ENCODE results near the gene MAMDC2. TPM values are rescaled to one million over a fixed set of nuclear protein-coding genes. Genes with fewer than 3 reads are reported as not detected.

MAMDC2 gene
- total and polyA plus RNA-seq, 7 donors, result 0.91 to 11.9 (median 2.2) TPM

DNA sequence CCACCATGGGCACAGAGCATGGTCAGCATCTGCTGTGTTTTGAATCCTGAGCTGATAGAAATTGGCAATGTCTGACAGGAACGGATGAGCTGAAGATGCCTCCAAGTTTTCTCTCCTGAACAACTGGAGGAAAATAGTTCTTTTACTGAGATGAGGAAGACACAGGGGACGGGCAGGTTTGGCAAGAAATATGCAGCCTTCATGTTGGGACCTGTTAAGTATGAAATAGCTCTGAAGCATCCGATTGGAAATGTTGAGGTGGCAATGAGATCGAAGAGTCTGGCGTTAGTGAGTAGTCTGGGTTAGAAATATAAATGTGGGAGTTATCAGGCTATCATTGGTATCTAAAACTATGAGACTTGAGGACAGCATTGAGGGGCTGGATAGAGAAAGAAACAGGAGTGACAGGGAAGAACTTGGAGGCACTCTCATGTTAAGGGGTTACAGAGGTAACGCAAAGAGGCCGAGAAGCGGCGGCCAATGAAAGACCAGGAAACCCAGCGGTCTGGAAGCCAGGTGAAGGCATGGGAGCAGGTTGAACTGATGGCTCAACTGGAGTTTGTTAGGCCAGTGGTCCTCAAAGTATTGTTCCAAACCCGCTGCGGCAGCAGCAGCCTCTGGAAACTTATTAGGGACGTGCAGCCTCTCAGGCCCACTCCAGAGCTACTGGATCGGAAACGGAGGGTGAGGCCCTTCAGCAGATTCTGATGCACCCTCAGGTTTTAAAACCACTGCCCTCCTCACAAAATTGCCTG lies 1.0 kb upstream of the MAMDC2 start:
- Histone ChIP-seq H3K36me3 (ENCODE audit: insufficient read depth in 1 of 2, low read depth in 1 of 2) (no peaks in the 10 kb centered on the region), H3K4me1 (peaks cover 4% of the 10 kb centered on the region), H3K27me3 (ENCODE audit: insufficient read depth in 3 of 3, low read length in 2 of 3) (peaks cover 0 to 1% (median 0%) of the 10 kb centered on the region in 3 donors), H3K4me3 (no peak overlapping the region), H3K9me3 (no peaks in the 10 kb centered on the region), H3K27ac (peak overlapping the region; percentile 5)
- DNase-seq, result no peak
- TF ChIP-seq, protein P1, sequence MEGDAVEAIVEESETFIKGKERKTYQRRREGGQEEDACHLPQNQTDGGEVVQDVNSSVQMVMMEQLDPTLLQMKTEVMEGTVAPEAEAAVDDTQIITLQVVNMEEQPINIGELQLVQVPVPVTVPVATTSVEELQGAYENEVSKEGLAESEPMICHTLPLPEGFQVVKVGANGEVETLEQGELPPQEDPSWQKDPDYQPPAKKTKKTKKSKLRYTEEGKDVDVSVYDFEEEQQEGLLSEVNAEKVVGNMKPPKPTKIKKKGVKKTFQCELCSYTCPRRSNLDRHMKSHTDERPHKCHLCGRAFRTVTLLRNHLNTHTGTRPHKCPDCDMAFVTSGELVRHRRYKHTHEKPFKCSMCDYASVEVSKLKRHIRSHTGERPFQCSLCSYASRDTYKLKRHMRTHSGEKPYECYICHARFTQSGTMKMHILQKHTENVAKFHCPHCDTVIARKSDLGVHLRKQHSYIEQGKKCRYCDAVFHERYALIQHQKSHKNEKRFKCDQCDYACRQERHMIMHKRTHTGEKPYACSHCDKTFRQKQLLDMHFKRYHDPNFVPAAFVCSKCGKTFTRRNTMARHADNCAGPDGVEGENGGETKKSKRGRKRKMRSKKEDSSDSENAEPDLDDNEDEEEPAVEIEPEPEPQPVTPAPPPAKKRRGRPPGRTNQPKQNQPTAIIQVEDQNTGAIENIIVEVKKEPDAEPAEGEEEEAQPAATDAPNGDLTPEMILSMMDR (IDR thresholded peaks at IDR 0.05), result no peak
- 86 to 94% (median 92%) methylated on average over 15 of the region's 15 CpGs for WGBS, 3 donors
- ATAC-seq, result no peak
- intact Hi-C loops (cut with DNase I), result no loop called here

DNA sequence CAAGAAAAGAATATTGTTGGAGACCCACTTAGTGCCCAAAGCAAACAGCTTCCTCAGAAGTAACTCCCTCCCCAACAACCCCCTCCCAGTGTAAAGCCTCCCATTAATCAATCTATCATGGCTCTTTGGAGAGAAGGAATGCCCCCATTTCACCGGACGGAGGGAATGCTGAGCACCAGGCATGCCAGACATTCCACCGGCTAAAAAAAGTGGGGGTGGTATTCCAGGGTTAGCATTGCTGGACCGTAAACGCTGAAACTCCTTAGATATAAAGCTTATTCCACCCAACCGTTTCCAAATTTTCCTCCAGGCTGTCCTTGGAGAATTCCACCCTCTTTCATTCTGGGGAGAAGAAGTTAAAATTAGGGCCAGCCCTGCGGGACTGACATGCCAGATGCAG lies 363 bp upstream of the MAMDC2 start:
- TF ChIP-seq, protein P1 (IDR thresholded peaks at IDR 0.05), result no peak
- no peak for DNase-seq
- Histone ChIP-seq H3K4me3 (peak overlapping the region; percentile 74), H3K4me1 (peaks cover 4% of the 10 kb centered on the region), H3K27me3 (ENCODE audit: insufficient read depth in 3 of 3, low read length in 2 of 3) (peaks cover 0 to 1% (median 0%) of the 10 kb centered on the region in 3 donors), H3K9me3 (no peaks in the 10 kb centered on the region), H3K36me3 (ENCODE audit: insufficient read depth in 1 of 2, low read depth in 1 of 2) (no peaks in the 10 kb centered on the region), H3K27ac (peak overlapping the region; percentile 5)
- intact Hi-C loops (cut with DNase I), result no loop called here
- 3 to 6% (median 5%) methylated on average over 7 of the region's 7 CpGs for WGBS, 3 donors
- peak in 1 of 4 donors; percentile 21 for ATAC-seq

DNA sequence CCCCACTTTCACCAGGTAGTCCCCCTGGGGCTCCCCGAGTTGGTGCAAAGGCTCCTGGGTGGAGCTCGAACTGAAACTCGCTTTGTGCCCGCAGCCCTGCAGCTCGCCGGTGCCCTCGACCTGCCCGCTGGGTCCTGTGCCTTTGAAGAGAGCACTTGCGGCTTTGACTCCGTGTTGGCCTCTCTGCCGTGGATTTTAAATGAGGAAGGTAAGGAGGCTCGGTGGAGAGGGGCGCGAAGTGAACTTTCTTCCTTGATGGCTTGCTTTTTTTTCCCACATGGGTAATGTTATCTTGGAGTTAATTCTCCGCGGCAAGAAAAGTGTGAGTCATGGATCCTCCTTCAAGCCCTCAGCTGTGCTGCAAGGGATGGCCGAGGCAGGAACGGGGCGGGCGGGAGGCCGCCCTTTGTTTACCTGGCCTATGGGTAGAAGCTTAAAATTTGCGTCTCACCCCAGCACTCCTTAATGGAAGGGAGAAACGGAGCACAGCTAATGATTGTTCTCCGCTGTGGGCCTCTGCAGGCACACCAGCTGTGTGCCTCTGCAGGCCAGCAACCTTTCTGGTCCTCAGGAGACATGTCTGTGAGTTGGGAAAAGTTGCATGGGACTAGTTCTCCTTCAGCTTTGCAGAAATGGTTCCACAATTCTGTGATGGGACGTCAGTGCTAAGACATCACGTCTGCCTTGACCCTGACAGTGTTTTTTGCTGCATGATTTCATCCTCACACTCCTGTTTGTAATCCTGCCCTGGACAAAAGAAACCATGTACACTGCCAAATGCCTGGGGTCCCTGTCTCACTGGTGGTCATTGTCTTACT lies 1.1 kb downstream of the MAMDC2 start:
- 21 to 30% (median 23%) methylated on average over 26 of the region's 26 CpGs for WGBS, 3 donors
- peak; percentile 14 to 67 (median 52) for ATAC-seq
- Histone ChIP-seq H3K27me3 (ENCODE audit: insufficient read depth in 3 of 3, low read length in 2 of 3) (peaks cover 0 to 1% (median 0%) of the 10 kb centered on the region in 3 donors), H3K36me3 (ENCODE audit: insufficient read depth in 1 of 2, low read depth in 1 of 2) (no peaks in the 10 kb centered on the region), H3K4me3 (peak overlapping the region; percentile 74), H3K27ac (peak overlapping the region; percentile 54), H3K4me1 (peaks cover 15% of the 10 kb centered on the region), H3K9me3 (no peaks in the 10 kb centered on the region)
- intact Hi-C loops (cut with DNase I), result loop anchor here in 1 of 2 donors (1.0 kb wide), 1 partner anchor 120 kb away; no protein-coding TSS in a partner anchor
- TF ChIP-seq, protein P1 (IDR thresholded peaks at IDR 0.05), result no peak
- DNase-seq, result peak; percentile 36 to 63

DNA sequence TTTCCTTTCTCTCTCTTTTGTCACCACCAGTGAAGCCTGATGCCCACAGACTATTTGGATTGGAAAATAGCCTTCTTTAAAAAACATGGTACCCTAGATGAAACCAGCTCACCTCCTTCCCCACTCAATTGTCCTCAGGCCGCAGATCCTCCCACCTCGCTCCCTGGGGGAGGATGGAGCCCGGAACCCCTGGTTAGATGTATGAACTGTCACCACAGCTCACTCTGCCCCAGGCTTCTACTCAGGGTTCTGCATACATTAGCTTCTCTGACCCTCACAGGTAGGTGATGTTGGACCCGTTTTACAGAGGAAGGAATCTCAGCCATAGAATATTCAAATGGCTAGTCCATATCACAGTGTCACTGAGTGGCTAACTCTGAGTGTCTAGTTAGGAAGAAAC lies 1.8 kb downstream of the MAMDC2 start:
- Histone ChIP-seq H3K36me3 (ENCODE audit: insufficient read depth in 1 of 2, low read depth in 1 of 2) (no peaks in the 10 kb centered on the region), H3K4me1 (peaks cover 19% of the 10 kb centered on the region), H3K9me3 (no peaks in the 10 kb centered on the region), H3K27me3 (ENCODE audit: insufficient read depth in 3 of 3, low read length in 2 of 3) (peaks cover 0 to 1% (median 0%) of the 10 kb centered on the region in 3 donors), H3K27ac (no peak overlapping the region), H3K4me3 (no peak overlapping the region)
- 92 to 97% (median 93%) methylated on average over 4 of the region's 4 CpGs for WGBS, 3 donors
- TF ChIP-seq, protein P1 (IDR thresholded peaks at IDR 0.05), result no peak
- intact Hi-C loops (cut with DNase I), result no loop called here
- no peak for ATAC-seq
- DNase-seq, result no peak

Data from psoas muscle (tissue), 8 donors.